Activated naive CD8-positive, alpha-beta T cell treated with anti-CD3 and anti-CD28 coated beads, Interleukin-2, amount 10 ng/mL, durations not matched to agents 7 days and 5 days (primary cell): ENCODE data around the gene ECM1. TPM values are rescaled to one million over a fixed set of nuclear protein-coding genes. Genes with fewer than 3 reads are reported as not detected.

Experiments
- ATAC-seq: fragments of 150-1000 bp; cut with Tn5 transposase; one replicate; pipeline ENCODE4 v1.10.0; 2021; ENCODE audit warnings: low read depth, moderate library complexity
- POLR2A ChIA-PET: fragments of 350-600 bp; sonication (Branson Sonifier 250); formaldehyde crosslinking; loops from one replicate; lab custom pipeline; 2021; ENCODE audit warnings: antibody characterized with exemption; lab: Charles Lee
- DNase-seq: peaks from one replicate; pipeline ENCODE4 v3.0.0; 2021
- H3K27ac Mint-ChIP-seq: one replicate; pipeline ENCODE4 v1.8.0; 2022; ENCODE audit warnings: mild to moderate bottlenecking, mixed read lengths
- H3K27me3 Mint-ChIP-seq: one replicate; pipeline ENCODE4 v1.8.0; 2022; ENCODE audit warnings: mild to moderate bottlenecking, moderate library complexity, mixed read lengths
- H3K36me3 Mint-ChIP-seq: one replicate; pipeline ENCODE4 v1.8.0; 2021; ENCODE audit warnings: mild to moderate bottlenecking, mixed read lengths
- H3K4me1 Mint-ChIP-seq: one replicate; pipeline ENCODE4 v1.8.0; 2021; ENCODE audit warnings: mixed read lengths
- H3K4me3 Mint-ChIP-seq: one replicate; pipeline ENCODE4 v1.8.0; 2022; ENCODE audit warnings: mild to moderate bottlenecking, moderate library complexity, mixed read lengths
- H3K9me3 Mint-ChIP-seq: one replicate; pipeline ENCODE4 v1.8.0; 2021; ENCODE audit warnings: mixed read lengths
- total RNA-seq, 2 experiments: library from RNA; stranded (reverse); gene quantifications; one replicate each; pipeline ENCODE4 v1.2.3, GENCODE V29; 2021

Gene ECM1
- total RNA-seq, 2 experiments from 2014 or later: 1.4 to 1.7 TPM

DNA sequence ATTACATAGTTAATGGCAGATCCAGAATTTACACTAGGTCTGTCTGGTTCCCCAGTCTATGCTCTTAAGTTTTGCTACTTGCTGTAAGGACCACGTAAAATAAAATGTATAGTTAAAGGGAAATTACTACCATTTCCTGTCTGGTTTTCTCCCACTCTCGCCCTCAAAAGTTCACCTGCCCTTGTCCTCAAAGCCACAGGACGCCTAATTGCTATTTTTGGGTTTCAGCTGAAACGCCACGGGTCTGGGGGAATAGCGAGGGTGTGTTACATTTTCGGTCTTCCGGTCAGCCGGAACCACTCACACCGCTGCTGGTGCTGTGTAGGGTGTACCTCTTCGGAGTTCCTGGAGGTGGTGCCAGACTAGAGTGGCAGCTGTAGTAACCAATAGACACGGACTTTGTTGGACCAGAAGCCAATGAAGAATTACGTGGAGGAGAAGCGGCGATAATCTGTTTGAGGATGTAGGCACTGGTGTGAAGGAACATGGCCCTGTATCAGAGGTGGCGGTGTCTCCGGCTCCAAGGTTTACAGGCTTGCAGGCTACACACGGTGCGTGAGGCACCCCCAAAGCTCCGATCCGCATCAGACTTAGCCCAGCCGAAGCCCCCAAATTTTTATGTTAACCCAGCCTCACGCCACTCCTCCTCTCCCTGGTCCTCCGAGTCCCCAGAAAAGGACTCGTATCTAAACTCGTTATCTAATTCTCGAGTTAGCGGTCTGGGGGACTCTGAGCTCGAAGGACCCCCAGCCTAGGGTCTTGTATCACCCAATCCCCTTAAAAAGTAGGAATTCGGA, 20.7 kb upstream of the ECM1 start, which contains the start of gene TARS2:
Gene TARS2 (plus strand): TSS at position 454 of the 797 bp plus-strand sequence. CDS start 32 bp downstream, at position 486.
- ATAC-seq: peak; percentile 100
- POLR2A ChIA-PET: interaction anchor here (0.7 to 3.0 kb wide), 10 partner anchors 10 to 254 kb away, joined by 3 to 20 read pairs (median 4); partner anchors contain the start of genes ENSA, FALEC and MCL1
- H3K36me3 Mint-ChIP-seq: peaks cover 8% of the 10 kb centered on the region
- H3K4me3 Mint-ChIP-seq: peak within 1 kb of the TSS; percentile 96
- H3K27me3 Mint-ChIP-seq: no peaks in the 10 kb centered on the region
- peak within 1 kb of the TSS; percentile 96 for H3K27ac Mint-ChIP-seq
- DNase-seq: peak; percentile 84
- peaks cover 11% of the 10 kb centered on the region for H3K4me1 Mint-ChIP-seq
- no peaks in the 10 kb centered on the region for H3K9me3 Mint-ChIP-seq

DNA sequence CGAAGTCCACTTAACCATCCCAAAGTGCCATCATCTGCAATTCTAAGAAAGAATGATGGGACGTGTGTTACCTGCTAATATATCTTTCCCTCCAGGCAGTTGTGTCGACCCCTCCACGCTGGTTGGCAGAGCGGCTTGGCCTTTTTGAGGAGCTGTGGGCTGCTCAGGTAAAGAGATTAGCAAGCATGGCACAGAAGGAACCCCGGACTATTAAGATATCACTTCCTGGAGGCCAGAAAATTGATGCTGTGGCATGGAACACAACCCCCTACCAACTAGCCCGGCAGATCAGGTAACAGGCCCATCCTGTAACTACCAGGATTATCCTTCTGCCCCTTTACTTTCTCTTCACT, 20.2 kb upstream of the ECM1 start:
- POLR2A ChIA-PET: interaction anchor here (0.8 to 3.0 kb wide), 9 partner anchors 10 to 254 kb away, joined by 3 to 20 read pairs (median 4); partner anchors contain the start of genes FALEC and MCL1
- ATAC-seq: no peak

DNA sequence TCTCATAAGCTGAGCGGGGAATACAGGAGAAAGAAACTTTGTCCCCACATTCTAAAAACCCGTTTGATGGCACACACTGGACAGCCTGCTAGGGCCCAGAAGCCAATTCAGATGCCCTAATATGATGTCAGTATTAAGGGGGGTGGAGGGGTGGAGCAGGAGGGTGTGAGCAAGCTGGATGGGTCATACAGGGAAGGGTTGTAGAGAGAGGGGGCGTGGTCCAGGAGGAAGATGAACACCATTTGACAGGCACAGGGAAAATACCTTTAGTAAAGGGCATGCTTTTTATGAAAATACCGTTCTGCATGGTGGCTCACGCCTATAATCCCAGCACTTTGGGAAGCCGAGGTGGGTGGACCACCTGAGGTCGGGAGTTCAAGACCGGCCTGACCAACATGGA, 14.7 kb upstream of the ECM1 start:
- Mint-ChIP-seq H3K4me3 (no peak overlapping the region), H3K9me3 (no peaks in the 10 kb centered on the region), H3K27ac (no peak overlapping the region), H3K4me1 (peaks cover 3% of the 10 kb centered on the region), H3K36me3 (peaks cover 31% of the 10 kb centered on the region), H3K27me3 (no peaks in the 10 kb centered on the region)
- POLR2A ChIA-PET: no interaction called here
- ATAC-seq: no peak
- peak; percentile 3 for DNase-seq

More for the DNA sequence above, 20.2 kb upstream of the ECM1 start:
- Mint-ChIP-seq H3K27ac (peak overlapping the region; percentile 96), H3K9me3 (no peaks in the 10 kb centered on the region), H3K36me3 (peaks cover 11% of the 10 kb centered on the region), H3K4me1 (peaks cover 11% of the 10 kb centered on the region), H3K4me3 (peak overlapping the region; percentile 96), H3K27me3 (no peaks in the 10 kb centered on the region)
- DNase-seq: peak; percentile 25

DNA sequence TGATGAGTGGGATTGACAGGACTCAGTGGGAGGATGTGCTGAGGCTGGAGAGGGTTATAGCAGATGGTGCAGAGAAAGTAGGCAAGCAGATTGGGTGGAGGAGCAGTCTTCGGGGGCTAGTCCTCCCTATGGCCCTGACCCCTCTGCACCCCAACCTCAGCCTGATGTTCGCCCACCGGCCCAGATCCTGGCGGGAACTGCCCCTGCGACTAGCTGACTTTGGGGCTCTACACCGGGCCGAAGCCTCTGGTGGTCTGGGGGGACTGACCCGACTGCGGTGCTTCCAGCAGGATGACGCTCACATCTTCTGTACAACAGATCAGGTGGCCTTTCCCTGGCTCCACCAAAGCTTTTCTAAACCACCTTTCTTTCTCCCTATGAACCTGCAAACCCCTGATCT, 9.6 kb upstream of the ECM1 start:
- Mint-ChIP-seq H3K4me1 (no peaks in the 10 kb centered on the region), H3K27ac (no peak overlapping the region), H3K27me3 (no peaks in the 10 kb centered on the region), H3K9me3 (no peaks in the 10 kb centered on the region), H3K36me3 (peaks cover 32% of the 10 kb centered on the region), H3K4me3 (no peak overlapping the region)
- ATAC-seq (no peak), DNase-seq (peak; percentile 15)
- POLR2A ChIA-PET: interaction anchor here (0.6 kb wide), 1 partner anchor 11 kb away, joined by 3 read pairs; the partner anchor contains the start of gene TARS2

DNA sequence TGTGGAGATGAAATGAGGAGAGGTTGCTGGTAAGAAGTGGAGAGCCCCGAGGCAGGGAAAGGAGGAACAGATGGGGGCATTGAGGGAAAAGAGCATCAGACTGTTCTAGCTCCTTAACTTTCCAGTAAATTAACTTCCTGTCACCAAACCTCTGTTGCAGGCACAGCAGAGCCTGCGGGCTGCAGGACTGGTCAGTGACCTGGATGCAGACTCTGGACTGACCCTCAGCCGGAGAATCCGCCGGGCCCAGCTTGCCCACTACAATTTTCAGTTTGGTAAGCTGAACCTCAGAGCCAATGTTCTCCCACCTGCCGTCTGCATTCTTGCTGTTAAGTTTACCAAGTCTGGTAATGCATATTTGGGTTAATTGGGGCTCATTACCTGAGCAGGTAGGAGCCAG, 2.5 kb upstream of the ECM1 start:
- peaks cover 4% of the 10 kb centered on the region for H3K4me1 Mint-ChIP-seq
- H3K27ac Mint-ChIP-seq: no peak overlapping the region
- no peak for DNase-seq
- H3K36me3 Mint-ChIP-seq: peaks cover 15% of the 10 kb centered on the region
- no peaks in the 10 kb centered on the region for H3K27me3 Mint-ChIP-seq
- H3K9me3 Mint-ChIP-seq: no peaks in the 10 kb centered on the region
- H3K4me3 Mint-ChIP-seq: no peak overlapping the region
- ATAC-seq: no peak
- POLR2A ChIA-PET: interaction anchor here (0.6 kb wide), 1 partner anchor 10 kb away, joined by 3 read pairs; the partner anchor contains the start of gene FALEC

DNA sequence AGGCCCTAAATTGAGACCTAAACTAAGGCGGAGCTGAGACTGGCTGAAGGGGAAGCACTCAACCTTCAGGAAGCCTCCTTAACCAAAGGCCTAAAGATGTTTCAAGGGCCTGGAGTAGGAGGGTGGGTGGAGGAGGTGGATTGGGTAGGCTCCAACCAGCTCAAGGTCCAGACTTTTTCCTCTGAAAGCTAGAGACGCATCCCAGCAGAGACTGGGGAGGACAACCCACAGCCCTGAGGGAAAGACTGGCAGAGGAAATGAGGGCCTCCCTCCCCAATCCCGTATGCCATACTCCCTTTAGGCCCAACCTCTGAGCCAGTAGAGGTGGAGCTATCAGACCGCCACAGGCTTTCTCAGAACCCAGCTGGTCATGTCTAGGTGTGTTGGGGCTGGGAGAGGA, 1.1 kb downstream of the ECM1 start:
- no peaks in the 10 kb centered on the region for H3K9me3 Mint-ChIP-seq
- peaks cover 8% of the 10 kb centered on the region for H3K36me3 Mint-ChIP-seq
- no peak for ATAC-seq
- no peak overlapping the region for H3K27ac Mint-ChIP-seq
- POLR2A ChIA-PET: no interaction called here
- no peak overlapping the region for H3K4me3 Mint-ChIP-seq
- H3K27me3 Mint-ChIP-seq: no peaks in the 10 kb centered on the region
- DNase-seq: no peak
- H3K4me1 Mint-ChIP-seq: peaks cover 6% of the 10 kb centered on the region

DNA sequence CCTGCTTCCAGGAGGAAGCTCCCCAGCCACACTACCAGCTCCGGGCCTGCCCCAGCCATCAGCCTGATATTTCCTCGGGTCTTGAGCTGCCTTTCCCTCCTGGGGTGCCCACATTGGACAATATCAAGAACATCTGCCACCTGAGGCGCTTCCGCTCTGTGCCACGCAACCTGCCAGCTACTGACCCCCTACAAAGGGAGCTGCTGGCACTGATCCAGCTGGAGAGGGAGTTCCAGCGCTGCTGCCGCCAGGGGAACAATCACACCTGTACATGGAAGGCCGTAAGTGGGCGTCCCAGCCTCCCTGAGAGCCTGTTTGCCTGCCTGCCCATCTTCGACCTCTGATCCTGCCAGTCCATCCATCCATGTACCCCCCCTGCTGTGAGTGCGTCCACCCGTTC, 3.6 kb downstream of the ECM1 start:
- DNase-seq (no peak), ATAC-seq (no peak)
- H3K4me3 Mint-ChIP-seq: no peak overlapping the region
- H3K27ac Mint-ChIP-seq: no peak overlapping the region
- H3K4me1 Mint-ChIP-seq: peaks cover 13% of the 10 kb centered on the region
- no peaks in the 10 kb centered on the region for H3K27me3 Mint-ChIP-seq
- POLR2A ChIA-PET: interaction anchor here (0.8 kb wide), 1 partner anchor 14 kb away, joined by 3 read pairs; no protein-coding TSS in a partner anchor
- H3K9me3 Mint-ChIP-seq: no peaks in the 10 kb centered on the region
- peaks cover 1% of the 10 kb centered on the region for H3K36me3 Mint-ChIP-seq

DNA sequence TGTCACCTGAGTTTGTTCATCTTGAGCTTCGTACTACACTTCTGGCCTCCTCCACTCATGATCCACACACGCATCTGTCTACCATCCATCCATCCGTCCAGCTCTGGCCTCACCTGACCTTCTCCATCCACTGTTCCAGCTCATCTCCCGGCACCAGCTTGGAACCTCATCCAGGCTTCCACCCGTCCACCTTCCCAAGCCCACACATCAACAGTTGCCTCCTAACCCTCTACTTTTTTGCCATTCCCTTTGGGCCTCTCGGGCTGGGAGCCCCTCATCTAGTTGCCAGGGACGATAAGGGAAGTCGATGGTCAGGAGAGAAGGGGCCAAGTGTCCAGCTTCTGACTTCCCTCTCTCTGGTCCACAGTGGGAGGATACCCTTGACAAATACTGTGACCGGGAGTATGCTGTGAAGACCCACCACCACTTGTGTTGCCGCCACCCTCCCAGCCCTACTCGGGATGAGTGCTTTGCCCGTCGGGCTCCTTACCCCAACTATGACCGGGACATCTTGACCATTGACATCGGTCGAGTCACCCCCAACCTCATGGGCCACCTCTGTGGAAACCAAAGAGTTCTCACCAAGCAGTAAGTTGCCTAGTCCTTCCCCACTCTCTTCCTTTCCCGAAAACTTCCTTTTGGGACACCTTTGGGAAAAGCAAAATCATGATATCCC, 4.2 kb downstream of the ECM1 start:
- H3K9me3 Mint-ChIP-seq: no peaks in the 10 kb centered on the region
- H3K36me3 Mint-ChIP-seq: peaks cover 1% of the 10 kb centered on the region
- POLR2A ChIA-PET: interaction anchor here (0.6 to 0.8 kb wide), 2 partner anchors 15 to 30 kb away, joined by 3 read pairs; no protein-coding TSS in a partner anchor
- DNase-seq: no peak
- H3K4me3 Mint-ChIP-seq: no peak overlapping the region
- H3K27me3 Mint-ChIP-seq: no peaks in the 10 kb centered on the region
- ATAC-seq: no peak
- peaks cover 17% of the 10 kb centered on the region for H3K4me1 Mint-ChIP-seq
- H3K27ac Mint-ChIP-seq: no peak overlapping the region

DNA sequence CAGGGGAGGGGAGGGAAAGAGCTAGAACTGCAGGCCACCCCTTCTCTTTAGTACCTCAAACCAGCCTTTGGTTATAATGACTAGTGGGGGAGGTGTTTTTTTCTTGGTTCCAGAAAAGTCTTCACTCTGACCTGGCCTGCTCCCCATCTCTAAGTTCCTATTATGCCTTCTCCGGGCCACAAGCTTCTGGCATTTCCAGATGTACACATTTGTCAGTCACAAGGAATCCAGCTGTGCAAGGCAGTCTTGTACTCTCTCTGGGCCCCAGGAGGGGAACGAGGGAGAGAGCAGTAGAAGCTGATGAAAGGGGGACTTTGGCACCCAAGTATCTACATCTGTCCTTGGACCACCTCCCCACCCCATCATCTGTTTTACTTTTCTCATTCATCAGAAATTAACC, 4.9 kb downstream of the ECM1 start:
- peaks cover 14% of the 10 kb centered on the region for H3K4me1 Mint-ChIP-seq
- H3K27me3 Mint-ChIP-seq: no peaks in the 10 kb centered on the region
- POLR2A ChIA-PET: interaction anchor here (0.6 to 1.0 kb wide), 2 partner anchors 31 to 50 kb away, joined by 3 read pairs; no protein-coding TSS in a partner anchor
- DNase-seq (no peak), ATAC-seq (no peak)
- H3K36me3 Mint-ChIP-seq: peaks cover 1% of the 10 kb centered on the region
- no peak overlapping the region for H3K27ac Mint-ChIP-seq
- no peak overlapping the region for H3K4me3 Mint-ChIP-seq
- no peaks in the 10 kb centered on the region for H3K9me3 Mint-ChIP-seq

DNA sequence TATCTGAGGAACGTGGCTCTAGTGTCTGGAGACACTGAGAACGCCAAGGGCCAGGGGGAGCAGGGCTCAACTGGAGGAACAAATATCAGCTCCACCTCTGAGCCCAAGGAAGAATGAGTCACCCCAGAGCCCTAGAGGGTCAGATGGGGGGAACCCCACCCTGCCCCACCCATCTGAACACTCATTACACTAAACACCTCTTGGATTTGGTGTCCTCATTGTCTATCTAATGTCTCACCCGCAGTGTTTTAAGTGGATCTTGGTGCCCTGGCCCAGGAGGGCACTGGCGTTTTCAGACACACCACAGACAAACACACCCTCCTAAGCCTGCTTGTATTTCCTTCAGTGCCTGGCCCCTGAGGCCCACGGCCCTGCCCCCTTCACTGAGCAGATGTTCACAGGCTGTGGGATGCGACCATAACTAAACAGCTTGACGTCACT, 5.5 kb downstream of the ECM1 start:
- POLR2A ChIA-PET: interaction anchor here (1.0 kb wide), 1 partner anchor 49 kb away, joined by 3 read pairs; no protein-coding TSS in a partner anchor
- DNase-seq (no peak), ATAC-seq (no peak)
- Mint-ChIP-seq H3K9me3 (no peaks in the 10 kb centered on the region), H3K27ac (no peak overlapping the region), H3K4me1 (peaks cover 12% of the 10 kb centered on the region), H3K36me3 (peaks cover 1% of the 10 kb centered on the region), H3K27me3 (peaks cover 3% of the 10 kb centered on the region), H3K4me3 (no peak overlapping the region)

DNA sequence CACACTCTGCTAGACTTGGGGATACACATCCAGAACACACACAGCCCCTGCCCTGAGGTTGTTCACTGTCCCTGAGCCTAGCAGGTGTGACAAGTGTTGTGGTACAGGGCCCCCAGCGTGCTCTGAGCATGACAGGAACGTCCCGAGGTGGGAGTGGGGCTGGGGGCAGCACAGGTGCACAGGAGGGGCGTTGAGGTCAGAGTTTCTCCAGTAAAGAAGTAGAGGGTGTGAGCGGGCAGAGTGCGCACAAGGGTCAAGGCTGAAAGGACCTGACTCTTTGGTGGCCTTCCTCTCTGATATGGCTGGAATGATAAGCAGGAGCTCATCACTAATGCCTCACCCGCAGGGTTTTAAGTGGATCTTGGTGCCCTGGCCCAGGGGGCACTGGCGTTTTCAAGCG, 6.4 kb downstream of the ECM1 start:
- Mint-ChIP-seq H3K27ac (no peak overlapping the region), H3K36me3 (peaks cover 1% of the 10 kb centered on the region), H3K27me3 (peaks cover 3% of the 10 kb centered on the region), H3K9me3 (no peaks in the 10 kb centered on the region), H3K4me1 (peaks cover 12% of the 10 kb centered on the region), H3K4me3 (peak overlapping the region; percentile 63)
- DNase-seq (no peak), ATAC-seq (no peak)
- POLR2A ChIA-PET: interaction anchor here (0.7 to 3.6 kb wide), 3 partner anchors 27 to 254 kb away, joined by 3 to 20 read pairs (median 6); partner anchors contain the start of genes MCL1 and TARS2

DNA sequence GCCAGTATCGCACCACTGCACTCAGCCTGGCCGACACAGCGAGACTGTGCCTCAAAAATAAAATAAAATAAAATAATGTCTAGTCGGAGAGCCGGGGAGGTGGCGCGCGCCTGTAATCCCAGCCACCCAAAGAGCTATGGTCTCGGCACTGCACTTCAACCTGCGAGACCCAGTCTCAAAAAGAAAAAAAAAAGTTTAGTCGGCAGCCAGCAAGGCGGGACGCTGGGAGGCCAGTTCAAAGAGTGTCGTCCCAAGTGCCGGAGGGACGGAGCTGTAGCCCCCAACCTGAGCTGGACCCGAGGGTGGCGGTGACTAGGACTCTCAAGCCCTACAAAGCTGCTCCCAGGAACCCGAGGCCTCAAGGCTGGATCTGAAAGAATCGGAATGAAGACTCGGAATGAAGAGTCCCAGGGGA, 7.0 kb downstream of the ECM1 start:
- ATAC-seq: no peak
- POLR2A ChIA-PET: interaction anchor here (0.6 to 3.6 kb wide), 10 partner anchors 9 to 259 kb away, joined by 3 to 20 read pairs (median 4); partner anchors contain the start of genes MCL1 and TARS2
- H3K27ac Mint-ChIP-seq: peak overlapping the region; percentile 63

More for the DNA sequence above, 7.0 kb downstream of the ECM1 start:
- no peak for DNase-seq
- Mint-ChIP-seq H3K4me3 (peak overlapping the region; percentile 89), H3K4me1 (peaks cover 12% of the 10 kb centered on the region), H3K9me3 (no peaks in the 10 kb centered on the region), H3K27me3 (peaks cover 3% of the 10 kb centered on the region), H3K36me3 (peaks cover 1% of the 10 kb centered on the region)
